ENCODE data around the gene DNMBP. TPM values are rescaled to one million over a fixed set of nuclear protein-coding genes. Genes with fewer than 3 reads are reported as not detected.
"Not testable (repeated sequence)": the region's sequence is repeated elsewhere in the genome, so short reads cannot be mapped to it uniquely, and the experiment has no call there.

The DNMBP gene
- total RNA-seq, 5 donors from 2014 or later (not counting 1 experiment from before 2014, with no cell fraction given): 4.4 to 5.8 (median 4.6) TPM

DNA sequence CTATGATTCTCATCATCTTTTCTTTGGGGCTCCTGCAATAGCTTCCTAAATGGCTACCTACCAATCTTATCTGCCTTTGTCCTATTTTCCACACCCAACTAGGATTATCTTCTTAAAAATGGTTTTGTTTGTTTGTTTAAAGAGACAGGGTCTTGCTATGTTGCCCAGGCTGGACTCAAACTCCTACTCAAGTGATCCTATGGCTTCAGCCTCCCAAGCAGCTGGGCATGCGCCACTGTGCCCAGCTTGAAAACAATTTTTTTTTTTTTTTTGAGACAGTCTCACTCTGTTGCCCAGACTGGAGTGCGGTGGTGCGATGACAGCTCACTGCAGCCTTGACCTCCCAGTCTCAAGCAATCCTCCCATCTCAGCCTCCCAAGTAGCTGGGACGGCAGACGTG is 14.9 kb downstream of the DNMBP start:
- H3K27ac ChIP-seq (ENCODE audit: low read length): no peak overlapping the region
- no peaks in the 10 kb centered on the region for H3K9me3 Mint-ChIP-seq
- H3K9me3 ChIP-seq: no peaks in the 10 kb centered on the region
- peak overlapping the region in 1 of 2 donors; percentile 62 for H3K27ac Mint-ChIP-seq
- no peak for DNase-seq
- peaks cover 12% of the 10 kb centered on the region for H3K36me3 Mint-ChIP-seq
- no peaks in the 10 kb centered on the region for H3K27me3 ChIP-seq (replicated peaks in 1 of 2; ENCODE audit: control insufficient read depth in 2 of 2, extremely low read depth in 1 of 2, insufficient read depth in 2 of 2, low read length in 1 of 2)
- H3K4me1 ChIP-seq (ENCODE audit: control insufficient read depth in 1 of 2, extremely low read depth in 1 of 2, insufficient read depth in 2 of 2, low read length in 2 of 2): peaks cover 10% of the 10 kb centered on the region in 2 experiments
- peak overlapping the region in 1 of 3 donors; percentile 30 for H3K4me3 Mint-ChIP-seq
- H3K4me3 ChIP-seq (ENCODE audit: control insufficient read depth in 1 of 2, extremely low read depth in 1 of 2, low read length in 1 of 2): no peak overlapping the region
- WGBS (ENCODE audit: insufficient coverage): 100% methylated on average over 2 of the region's 5 CpGs
- ChIA-PET CTCF (interaction anchor here in 1 of 2 donors (0.6 to 1.4 kb wide), 3 partner anchors 13 to 52 kb away, joined by 3 read pairs; partner anchors contain the start of gene DNMBP), POLR2A (interaction anchor here in 1 of 2 donors (0.6 kb wide), 2 partner anchors 15 to 44 kb away, joined by 3 to 7 read pairs; no protein-coding TSS in a partner anchor)
- H3K4me1 Mint-ChIP-seq: peaks cover 17 to 25% (median 19%) of the 10 kb centered on the region in 3 donors
- no peaks in the 10 kb centered on the region for H3K36me3 ChIP-seq (ENCODE audit: control insufficient read depth in 2 of 2, extremely low read depth in 1 of 2, insufficient read depth in 1 of 2, low read length in 1 of 2)
- ATAC-seq (replicated peaks in 1 of 4): no peak
- no peaks in the 10 kb centered on the region for H3K27me3 Mint-ChIP-seq

DNA sequence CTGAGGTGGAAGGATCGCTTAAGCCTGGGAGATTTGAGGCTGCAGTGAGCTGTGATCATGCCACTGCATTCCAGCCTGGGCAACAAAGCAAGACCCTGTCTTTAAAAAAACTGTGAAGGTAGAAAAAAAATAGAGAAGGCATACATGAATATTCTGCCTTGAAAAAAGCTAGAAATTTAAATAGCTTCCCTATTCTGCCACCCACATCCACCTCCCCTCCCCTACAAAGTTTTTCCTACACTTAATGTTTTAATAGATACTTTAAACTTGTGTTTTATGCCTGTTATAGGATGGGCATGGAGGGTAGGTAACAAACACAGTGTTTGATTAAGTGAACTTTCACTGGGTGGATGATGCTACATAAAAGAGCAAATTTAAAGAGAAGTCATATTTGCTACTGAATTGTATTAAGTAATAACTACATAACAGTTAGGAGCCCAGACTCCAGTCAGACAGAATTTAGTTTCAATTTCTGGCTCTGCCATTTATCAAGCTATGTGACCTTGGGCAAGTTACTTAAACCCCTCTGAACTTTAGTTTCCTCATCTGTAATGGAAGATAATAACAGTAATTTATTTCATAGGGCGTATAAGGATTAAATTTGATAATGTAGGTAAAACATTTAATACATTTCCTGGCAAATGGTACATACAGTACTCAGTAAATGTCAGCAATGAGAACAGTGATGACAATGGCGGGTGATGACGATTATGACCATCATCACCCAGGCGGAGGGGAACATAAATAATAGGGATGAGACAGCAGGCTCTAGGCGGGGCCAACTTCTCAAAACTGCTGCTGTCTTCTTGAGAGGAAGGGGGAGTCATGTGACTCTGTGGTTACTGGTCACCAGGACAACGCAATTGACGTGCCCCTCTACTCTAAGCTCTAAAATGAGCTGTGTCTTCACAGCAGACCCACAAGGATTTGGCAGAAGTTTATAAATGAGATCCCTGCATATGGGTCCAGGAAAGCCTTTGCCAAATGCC is 15.8 kb downstream of the DNMBP start:
- ChIA-PET CTCF (interaction anchor here in 1 of 2 donors (0.6 to 1.4 kb wide), 2 partner anchors 15 to 53 kb away, joined by 3 read pairs; partner anchors contain the start of gene DNMBP), POLR2A (interaction anchor here in 1 of 2 donors (0.6 kb wide), 1 partner anchor 15 kb away, joined by 7 read pairs; no protein-coding TSS in a partner anchor)
- ATAC-seq (replicated peaks in 1 of 4) (peak; percentile 75 to 97 (median 92)), DNase-seq (peak in 34 of 35 experiments; percentile 22 to 75 (median 48))
- H3K9me3 ChIP-seq: no peaks in the 10 kb centered on the region
- no peaks in the 10 kb centered on the region for H3K27me3 ChIP-seq (replicated peaks in 1 of 2; ENCODE audit: control insufficient read depth in 2 of 2, extremely low read depth in 1 of 2, insufficient read depth in 2 of 2, low read length in 1 of 2)
- Mint-ChIP-seq H3K27ac (peak overlapping the region; percentile 62 to 76), H3K27me3 (no peaks in the 10 kb centered on the region), H3K4me1 (peaks cover 17 to 25% (median 19%) of the 10 kb centered on the region in 3 donors), H3K36me3 (peaks cover 9% of the 10 kb centered on the region), H3K4me3 (peak overlapping the region; percentile 30 to 54 (median 49)), H3K9me3 (no peaks in the 10 kb centered on the region)
- H3K4me1 ChIP-seq (ENCODE audit: control insufficient read depth in 1 of 2, extremely low read depth in 1 of 2, insufficient read depth in 2 of 2, low read length in 2 of 2): peaks cover 10% of the 10 kb centered on the region in 2 experiments
- H3K36me3 ChIP-seq (ENCODE audit: control insufficient read depth in 2 of 2, extremely low read depth in 1 of 2, insufficient read depth in 1 of 2, low read length in 1 of 2): no peaks in the 10 kb centered on the region
- no peak overlapping the region for H3K4me3 ChIP-seq (ENCODE audit: control insufficient read depth in 1 of 2, extremely low read depth in 1 of 2, low read length in 1 of 2)
- H3K27ac ChIP-seq (ENCODE audit: low read length): no peak overlapping the region
- WGBS (ENCODE audit: insufficient coverage): 100% methylated on average over 1 of the region's 8 CpGs

DNA sequence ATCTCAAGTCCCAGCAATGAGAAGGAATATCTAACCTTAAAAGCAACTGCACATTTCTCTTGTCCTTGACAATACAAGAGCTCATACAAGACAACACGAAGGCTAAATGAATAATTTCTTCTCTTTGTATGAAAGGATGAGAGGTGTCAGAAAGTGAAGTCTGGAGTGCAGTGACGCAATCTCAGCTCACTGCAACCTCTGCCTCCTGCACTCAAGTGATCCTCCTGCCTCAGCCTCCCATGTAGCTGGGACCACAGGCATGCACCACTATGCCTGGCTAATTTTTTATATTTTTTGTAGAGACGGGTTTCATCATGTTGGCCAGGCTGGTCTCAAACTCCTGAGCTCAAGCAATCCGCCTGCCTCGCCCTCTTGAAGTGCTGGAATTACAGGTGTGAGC is 24.1 kb downstream of the DNMBP start:
- POLR2A ChIA-PET: not testable (repeated sequence)

DNA sequence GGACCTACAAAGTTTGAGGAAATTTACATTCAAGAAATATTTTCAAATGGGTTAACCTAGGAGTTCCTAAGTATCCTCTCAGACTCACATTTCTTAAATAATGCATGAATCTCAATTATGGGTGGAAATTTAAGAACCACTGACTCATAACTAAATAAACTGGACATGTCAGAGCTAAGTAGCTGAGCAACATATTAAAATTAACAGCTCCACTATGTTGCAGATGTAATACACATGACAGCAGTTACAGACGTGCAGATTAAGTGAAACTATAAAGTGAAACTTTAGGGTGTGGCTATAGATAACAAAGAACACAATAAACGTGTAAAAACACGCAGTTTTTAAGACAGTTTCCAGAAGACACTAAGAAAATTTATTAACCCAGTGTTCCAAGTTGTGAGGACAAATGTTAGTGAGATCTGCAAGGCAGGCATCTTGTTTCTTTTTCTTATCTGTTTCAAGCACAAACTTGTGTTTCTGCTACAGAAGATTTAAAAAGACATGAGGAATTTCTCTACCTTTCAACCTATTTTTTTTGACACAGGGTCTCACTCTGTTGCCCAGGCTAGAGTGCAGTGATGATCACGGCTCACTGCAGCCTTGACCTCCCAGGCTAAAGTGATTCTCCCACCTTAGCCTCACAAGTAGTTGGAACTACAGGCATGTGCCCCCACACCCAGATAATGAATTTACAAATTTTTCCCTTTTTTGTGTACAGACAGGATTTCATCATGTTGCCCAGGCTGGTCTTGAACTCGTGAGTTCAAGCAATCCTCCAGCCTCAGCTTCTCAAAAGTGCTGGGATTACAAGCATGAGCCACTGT is 25.3 kb downstream of the DNMBP start:
- Mint-ChIP-seq H3K36me3 (peaks cover 6% of the 10 kb centered on the region), H3K27me3 (no peaks in the 10 kb centered on the region), H3K9me3 (no peaks in the 10 kb centered on the region), H3K4me3 (no peak overlapping the region), H3K27ac (no peak overlapping the region), H3K4me1 (peaks cover 2 to 13% (median 7%) of the 10 kb centered on the region in 3 donors)
- Histone ChIP-seq H3K4me3 (ENCODE audit: control insufficient read depth in 1 of 2, extremely low read depth in 1 of 2, low read length in 1 of 2) (no peak overlapping the region), H3K27me3 (replicated peaks in 1 of 2; ENCODE audit: control insufficient read depth in 2 of 2, extremely low read depth in 1 of 2, insufficient read depth in 2 of 2, low read length in 1 of 2) (no peaks in the 10 kb centered on the region), H3K4me1 (ENCODE audit: control insufficient read depth in 1 of 2, extremely low read depth in 1 of 2, insufficient read depth in 2 of 2, low read length in 2 of 2) (no peaks in the 10 kb centered on the region), H3K27ac (ENCODE audit: low read length) (no peak overlapping the region), H3K9me3 (no peaks in the 10 kb centered on the region), H3K36me3 (ENCODE audit: control insufficient read depth in 2 of 2, extremely low read depth in 1 of 2, insufficient read depth in 1 of 2, low read length in 1 of 2) (no peaks in the 10 kb centered on the region)
- CTCF ChIA-PET: interaction anchor here in 1 of 2 donors (0.6 kb wide), 1 partner anchor 26 kb away, joined by 3 read pairs; no protein-coding TSS in a partner anchor
- 71% methylated on average over 1 of the region's 5 CpGs for WGBS (ENCODE audit: insufficient coverage)
- ATAC-seq (replicated peaks in 1 of 4): no peak
- POLR2A ChIA-PET: no interaction called here
- DNase-seq: no peak

More for the DNA sequence above, 24.1 kb downstream of the DNMBP start:
- H3K4me3 ChIP-seq (ENCODE audit: control insufficient read depth in 1 of 2, extremely low read depth in 1 of 2, low read length in 1 of 2); H3K27me3 Mint-ChIP-seq; H3K9me3 Mint-ChIP-seq; ATAC-seq (replicated peaks in 1 of 4); H3K27ac Mint-ChIP-seq; H3K36me3 Mint-ChIP-seq; DNase-seq; H3K27ac ChIP-seq (ENCODE audit: low read length); H3K27me3 ChIP-seq (replicated peaks in 1 of 2; ENCODE audit: control insufficient read depth in 2 of 2, extremely low read depth in 1 of 2, insufficient read depth in 2 of 2, low read length in 1 of 2); H3K36me3 ChIP-seq (ENCODE audit: control insufficient read depth in 2 of 2, extremely low read depth in 1 of 2, insufficient read depth in 1 of 2, low read length in 1 of 2); CTCF ChIA-PET; H3K9me3 ChIP-seq; H3K4me3 Mint-ChIP-seq; H3K4me1 ChIP-seq (ENCODE audit: control insufficient read depth in 1 of 2, extremely low read depth in 1 of 2, insufficient read depth in 2 of 2, low read length in 2 of 2): not testable (repeated sequence)
- H3K4me1 Mint-ChIP-seq: peaks cover 2 to 12% (median 7%) of the 10 kb centered on the region in 3 donors
- 100% methylated on average over 3 of the region's 5 CpGs for WGBS (ENCODE audit: insufficient coverage)

- Histone ChIP-seq H3K9me3 (no peaks in the 10 kb centered on the region), H3K4me1 (ENCODE audit: control insufficient read depth in 1 of 2, extremely low read depth in 1 of 2, insufficient read depth in 2 of 2, low read length in 2 of 2) (no peaks in the 10 kb centered on the region), H3K27me3 (replicated peaks in 1 of 2; ENCODE audit: control insufficient read depth in 2 of 2, extremely low read depth in 1 of 2, insufficient read depth in 2 of 2, low read length in 1 of 2) (no peaks in the 10 kb centered on the region), H3K36me3 (ENCODE audit: control insufficient read depth in 2 of 2, extremely low read depth in 1 of 2, insufficient read depth in 1 of 2, low read length in 1 of 2) (no peaks in the 10 kb centered on the region), H3K27ac (ENCODE audit: low read length) (no peak overlapping the region), H3K4me3 (ENCODE audit: control insufficient read depth in 1 of 2, extremely low read depth in 1 of 2, low read length in 1 of 2) (peak overlapping the region in 1 of 2 donors; percentile 19)
- ATAC-seq (replicated peaks in 1 of 4) (no peak), DNase-seq (no peak)
- WGBS (ENCODE audit: insufficient coverage): 92% methylated on average over 10 of the region's 16 CpGs
- Mint-ChIP-seq H3K4me1 (peaks cover 2 to 13% (median 7%) of the 10 kb centered on the region in 3 donors), H3K4me3 (no peak overlapping the region), H3K27ac (no peak overlapping the region), H3K36me3 (peaks cover 6% of the 10 kb centered on the region), H3K27me3 (no peaks in the 10 kb centered on the region), H3K9me3 (no peaks in the 10 kb centered on the region)
- ChIA-PET POLR2A (no interaction called here), CTCF (interaction anchor here (0.6 to 1.1 kb wide), 3 partner anchors 12 to 62 kb away, joined by 3 read pairs; no protein-coding TSS in a partner anchor)
Measured at GRCh38 chr10:99983280-99983988, 26.3 kb downstream of the DNMBP start.

All from T-cell (primary cell).